Spleen (tissue), 7 donors: Measurements from ENCODE around the gene DLEC1.

Experiments
- POLR2A ChIP-seq, 3 donors: fragments of 450-650 bp; IDR thresholded peaks; one replicate each; pipeline ENCODE4 v1.5.1; 2017; ENCODE audit warnings: antibody characterized with exemption in 3 of 3, mild to moderate bottlenecking in 1 of 3
- POLR2AphosphoS5 ChIP-seq, 3 donors: sonication (generic); formaldehyde crosslinking; IDR thresholded peaks; one replicate each; pipeline ENCODE4 v1.5.1; 2017; ENCODE audit warnings: antibody characterized with exemption in 3 of 3
- TF ChIP-seq, protein P1 (sequence below), 11 experiments: fragments of 200-600 bp in 7 of 11; fragments of 450-650 bp in 4 of 11; sonication (generic) in 4 of 11; IDR thresholded peaks in 8 of 11; conservative IDR thresholded peaks in 3 of 11; 1 replicate in 7 of 11; 2 replicates in 4 of 11; pipeline versions ENCODE4 v1.4.0 to v1.8.0; 2016 to 2021; ENCODE audit warnings: antibody characterized with exemption in 11 of 11, inconsistent platforms in 4 of 11, mild to moderate bottlenecking in 1 of 11
- donor health status: DM: no; HTN: no; CAD: no; lungs with moderate emphysema.
- donor health status: DM: no; HTN: no; CAD: no.
- donor health status: DM: no; HTN: no; CAD: no.

DNA sequence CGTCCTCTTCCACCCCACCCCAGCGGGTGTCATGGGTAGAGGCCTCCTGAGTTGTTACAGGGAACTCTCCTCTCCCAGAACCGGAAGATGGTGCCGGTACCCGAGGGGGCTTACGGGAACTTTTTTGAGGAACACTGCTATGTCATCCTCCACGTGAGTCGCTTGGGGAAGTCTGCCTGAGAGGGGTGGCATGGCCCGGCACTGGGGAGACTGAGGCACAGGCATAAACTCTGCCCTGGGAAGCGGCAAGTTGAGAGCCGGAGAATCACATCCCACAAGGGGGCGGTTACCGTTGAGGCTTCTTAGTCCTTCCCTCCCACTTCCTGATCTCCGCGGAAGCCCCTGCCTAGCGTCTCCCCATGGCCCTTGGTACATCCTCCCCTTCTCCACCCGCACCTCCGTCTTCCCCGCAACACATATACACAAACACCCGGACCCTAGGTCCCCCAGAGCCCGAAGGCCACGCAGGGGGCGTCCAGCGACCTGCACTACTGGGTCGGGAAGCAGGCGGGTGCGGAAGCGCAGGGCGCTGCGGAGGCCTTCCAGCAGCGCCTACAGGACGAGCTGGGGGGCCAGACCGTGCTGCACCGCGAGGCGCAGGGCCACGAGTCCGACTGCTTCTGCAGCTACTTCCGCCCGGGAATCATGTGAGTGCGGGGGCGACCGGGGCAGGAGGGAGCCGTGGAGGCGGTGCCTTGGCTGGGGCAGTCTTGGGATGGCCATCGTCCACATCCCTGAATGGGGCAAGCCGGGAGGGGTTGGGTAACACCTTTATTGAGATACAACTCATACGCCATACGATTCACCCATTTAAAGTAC is 45.0 kb upstream of the DLEC1 start:
- TF ChIP-seq POLR2A (IDR thresholded peaks at IDR 0.05) (peak in 2 of 3 donors; percentile 9 to 11), POLR2AphosphoS5 (IDR thresholded peaks at IDR 0.05) (peak; percentile 84 to 91 (median 90))
- TF ChIP-seq, protein P1, sequence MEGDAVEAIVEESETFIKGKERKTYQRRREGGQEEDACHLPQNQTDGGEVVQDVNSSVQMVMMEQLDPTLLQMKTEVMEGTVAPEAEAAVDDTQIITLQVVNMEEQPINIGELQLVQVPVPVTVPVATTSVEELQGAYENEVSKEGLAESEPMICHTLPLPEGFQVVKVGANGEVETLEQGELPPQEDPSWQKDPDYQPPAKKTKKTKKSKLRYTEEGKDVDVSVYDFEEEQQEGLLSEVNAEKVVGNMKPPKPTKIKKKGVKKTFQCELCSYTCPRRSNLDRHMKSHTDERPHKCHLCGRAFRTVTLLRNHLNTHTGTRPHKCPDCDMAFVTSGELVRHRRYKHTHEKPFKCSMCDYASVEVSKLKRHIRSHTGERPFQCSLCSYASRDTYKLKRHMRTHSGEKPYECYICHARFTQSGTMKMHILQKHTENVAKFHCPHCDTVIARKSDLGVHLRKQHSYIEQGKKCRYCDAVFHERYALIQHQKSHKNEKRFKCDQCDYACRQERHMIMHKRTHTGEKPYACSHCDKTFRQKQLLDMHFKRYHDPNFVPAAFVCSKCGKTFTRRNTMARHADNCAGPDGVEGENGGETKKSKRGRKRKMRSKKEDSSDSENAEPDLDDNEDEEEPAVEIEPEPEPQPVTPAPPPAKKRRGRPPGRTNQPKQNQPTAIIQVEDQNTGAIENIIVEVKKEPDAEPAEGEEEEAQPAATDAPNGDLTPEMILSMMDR (IDR thresholded peaks at IDR 0.05 in 8 of 11, conservative IDR thresholded peaks at IDR 0.05 in 3 of 11): peak in 5 of 11 experiments; percentile 12 to 44 (median 28)
